Neuron (in vitro differentiated cells): Measurements from ENCODE around the gene CSTPP1.
"Not testable (repeated sequence)": the region's sequence is repeated elsewhere in the genome, so short reads cannot be mapped to it uniquely, and the experiment has no call there.

Experiments
- H2AFZ ChIP-seq: one replicate; pipeline ENCODE4 v1.6.1; 2013; ENCODE audit warnings: low read depth, mild to moderate bottlenecking, inconsistent platforms, low read length, moderate library complexity
- H3K27me3 ChIP-seq: one replicate; pipeline ENCODE4 v1.6.1; 2013; ENCODE audit warnings: low read length; ENCODE audit not compliant: insufficient read depth
- H3K36me3 ChIP-seq: one replicate; pipeline ENCODE4 v1.6.1; 2013; ENCODE audit warnings: low read length; ENCODE audit not compliant: insufficient read depth
- H3K4me1 ChIP-seq: one replicate; pipeline ENCODE4 v1.6.1; 2013; ENCODE audit warnings: low read length; ENCODE audit not compliant: insufficient read depth
- H3K4me3 ChIP-seq: 2 replicates; pipeline ENCODE4 v1.5.1; 2013; ENCODE audit warnings: mild to moderate bottlenecking, low read length, moderate library complexity
- H3K9me3 ChIP-seq: one replicate; pipeline ENCODE4 v1.6.1; 2013; ENCODE audit warnings: low read length

Gene CSTPP1

DNA sequence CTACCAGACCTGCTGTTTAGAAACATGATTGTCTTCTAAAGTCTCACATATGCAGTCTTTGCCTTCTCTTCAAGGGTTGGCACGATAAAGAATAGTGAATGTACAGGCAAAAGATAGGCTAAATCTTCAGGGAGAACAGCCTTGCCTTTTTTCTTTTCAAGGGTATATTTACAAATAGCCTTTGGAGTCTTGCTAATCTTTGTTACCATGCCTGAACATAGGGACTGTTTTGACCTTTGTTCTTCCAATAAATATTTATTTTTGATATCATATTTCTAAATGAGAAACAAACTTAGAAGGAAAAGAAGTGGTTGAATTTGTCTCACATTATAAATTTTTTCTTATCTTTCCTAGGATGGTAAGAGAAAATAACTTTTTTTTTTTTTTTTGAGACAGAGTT, 12.7 kb downstream of the CSTPP1 start:
- H3K36me3 ChIP-seq: peaks cover 8% of the 10 kb centered on the region
- H2AFZ ChIP-seq: no peak overlapping the region
- H3K9me3 ChIP-seq: no peaks in the 10 kb centered on the region
- H3K27me3 ChIP-seq: no peaks in the 10 kb centered on the region
- H3K4me3 ChIP-seq: no peak overlapping the region
- peaks cover 25% of the 10 kb centered on the region for H3K4me1 ChIP-seq

DNA sequence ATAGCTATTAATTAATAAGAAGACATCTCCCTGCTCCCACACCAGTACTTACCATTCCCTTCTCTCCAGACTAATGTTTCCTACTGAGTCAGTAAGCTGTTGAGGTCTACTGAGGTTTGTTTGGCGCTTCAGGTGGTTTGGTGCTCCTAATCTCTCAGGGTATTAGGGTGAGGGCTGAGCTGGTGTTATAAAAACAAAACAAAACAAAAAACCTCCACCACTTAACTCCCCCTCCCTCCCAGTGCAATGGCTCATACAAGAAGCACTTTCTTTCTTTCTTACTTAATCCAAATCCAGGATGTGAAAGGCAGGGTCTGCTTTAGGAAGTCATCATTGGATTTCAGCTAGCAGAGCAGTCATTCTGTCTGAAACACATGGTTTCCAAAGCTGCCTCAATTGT, 15.3 kb downstream of the CSTPP1 start:
- Histone ChIP-seq H3K4me3 (no peak overlapping the region), H3K36me3 (peaks cover 13% of the 10 kb centered on the region), H2AFZ (no peak overlapping the region), H3K27me3 (no peaks in the 10 kb centered on the region), H3K9me3 (no peaks in the 10 kb centered on the region), H3K4me1 (peaks cover 21% of the 10 kb centered on the region)

DNA sequence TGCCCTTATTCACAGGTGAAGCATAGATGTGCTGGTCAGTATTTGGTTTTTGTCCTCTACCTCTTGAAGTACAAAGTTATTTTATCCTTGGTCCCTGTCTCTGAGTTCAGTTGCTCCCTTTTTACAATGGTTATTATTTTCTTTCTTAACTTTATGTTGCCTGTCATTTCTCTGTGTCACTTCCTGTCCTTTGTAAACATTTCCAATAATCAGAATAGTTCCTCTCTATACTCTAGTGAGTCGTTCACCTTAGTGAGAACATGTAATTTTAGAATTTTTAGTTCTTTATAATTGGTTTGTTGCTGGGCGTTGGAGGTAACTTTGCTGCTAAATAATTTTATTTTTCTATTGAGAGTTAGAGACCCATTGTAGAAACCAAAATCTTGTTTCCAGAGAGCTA, 16.0 kb downstream of the CSTPP1 start:
- no peak overlapping the region for H3K4me3 ChIP-seq
- no peaks in the 10 kb centered on the region for H3K9me3 ChIP-seq
- H3K36me3 ChIP-seq: peaks cover 13% of the 10 kb centered on the region
- H2AFZ ChIP-seq: no peak overlapping the region
- H3K4me1 ChIP-seq: peaks cover 14% of the 10 kb centered on the region
- H3K27me3 ChIP-seq: no peaks in the 10 kb centered on the region

DNA sequence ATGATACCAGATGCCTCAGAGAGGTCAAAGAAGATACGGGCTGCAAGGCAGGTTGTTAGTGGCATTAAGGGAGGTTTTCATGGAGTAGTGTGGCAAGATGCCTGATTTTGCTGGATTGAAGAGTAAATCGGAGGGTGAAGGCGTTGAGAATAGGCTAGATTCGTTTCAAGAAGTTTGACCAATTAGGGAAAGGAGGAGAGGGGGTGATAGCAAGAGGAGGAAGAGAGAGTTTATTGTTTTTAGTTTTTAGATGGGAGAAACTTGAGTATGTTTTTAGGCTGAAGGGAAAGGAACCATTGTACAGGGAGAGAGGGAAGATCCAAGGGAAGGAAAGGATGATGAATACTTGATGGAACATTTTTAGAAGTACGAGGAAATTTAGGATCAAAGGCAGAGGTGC, 16.5 kb downstream of the CSTPP1 start:
- Histone ChIP-seq H3K36me3 (peaks cover 13% of the 10 kb centered on the region), H3K4me1 (peaks cover 9% of the 10 kb centered on the region), H3K9me3 (no peaks in the 10 kb centered on the region), H2AFZ (no peak overlapping the region), H3K4me3 (no peak overlapping the region), H3K27me3 (no peaks in the 10 kb centered on the region)

DNA sequence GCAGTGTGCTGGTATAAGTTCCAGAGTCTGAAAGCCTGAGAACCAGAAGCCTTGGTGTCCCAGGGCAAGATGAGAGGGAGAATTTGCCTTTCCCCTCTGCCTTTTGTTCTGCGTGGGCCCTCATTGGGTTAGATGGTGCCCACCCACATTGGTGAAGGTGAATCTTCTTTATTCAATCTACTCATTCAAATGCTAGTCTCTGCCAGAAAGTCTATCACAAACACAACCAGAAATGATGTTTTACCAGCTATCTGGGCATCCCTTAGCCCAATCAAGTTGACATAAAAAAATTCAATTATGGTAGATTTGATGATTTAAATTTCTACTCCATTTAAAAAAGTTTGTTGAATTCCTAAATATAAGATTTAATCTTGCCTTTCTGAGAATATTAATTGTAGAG, 22.2 kb downstream of the CSTPP1 start:
- H3K9me3 ChIP-seq: peaks cover 3% of the 10 kb centered on the region
- H3K4me1 ChIP-seq: no peaks in the 10 kb centered on the region
- no peaks in the 10 kb centered on the region for H3K27me3 ChIP-seq
- peaks cover 14% of the 10 kb centered on the region for H3K36me3 ChIP-seq
- H3K4me3 ChIP-seq: no peak overlapping the region
- no peak overlapping the region for H2AFZ ChIP-seq

DNA sequence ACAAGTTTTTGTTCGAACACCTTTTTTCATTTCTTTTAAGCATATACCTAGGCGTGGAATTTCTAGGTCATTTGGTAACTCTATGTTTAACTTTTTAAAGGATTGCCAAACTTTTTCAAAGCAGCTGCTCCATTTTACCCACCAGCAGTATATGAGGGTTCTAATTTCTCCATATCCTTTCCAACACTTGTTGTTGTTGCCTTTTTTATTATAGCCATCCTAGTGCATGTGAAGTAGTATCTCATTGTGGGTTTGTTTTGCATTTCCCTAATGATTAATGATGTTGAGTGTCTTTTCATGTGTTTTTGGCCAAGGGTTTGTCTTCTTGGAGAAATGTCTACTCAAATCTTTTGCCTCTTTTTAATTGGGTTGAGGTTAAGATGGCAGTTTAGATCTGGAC, 24.5 kb downstream of the CSTPP1 start:
- Histone ChIP-seq H3K4me1 (no peaks in the 10 kb centered on the region), H3K36me3 (peaks cover 8% of the 10 kb centered on the region), H3K4me3 (no peak overlapping the region)

DNA sequence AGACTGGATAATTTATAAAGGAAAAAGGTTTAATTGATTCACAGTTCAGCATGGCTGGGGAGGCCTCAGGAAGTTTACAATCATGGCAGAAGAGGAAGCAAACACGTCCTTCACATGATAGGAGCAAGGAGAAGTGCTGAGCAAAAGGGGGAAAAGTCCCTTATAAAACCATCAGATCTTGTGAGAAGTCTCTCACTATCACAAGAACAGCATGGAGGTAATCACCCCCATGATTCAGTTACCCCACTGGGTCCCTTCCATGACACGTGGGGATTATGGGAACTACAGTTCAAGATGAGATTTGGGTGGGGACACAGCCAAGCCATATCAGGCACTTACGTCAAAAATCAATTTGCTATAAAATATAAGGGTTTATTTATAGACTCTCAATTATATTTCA, 25.3 kb downstream of the CSTPP1 start:
- H3K27me3 ChIP-seq, H2AFZ ChIP-seq, H3K4me3 ChIP-seq, H3K36me3 ChIP-seq, H3K4me1 ChIP-seq, H3K9me3 ChIP-seq: not testable (repeated sequence)

More for the DNA sequence above, 24.5 kb downstream of the CSTPP1 start:
- Histone ChIP-seq H2AFZ (no peak overlapping the region), H3K9me3 (peaks cover 6% of the 10 kb centered on the region), H3K27me3 (no peaks in the 10 kb centered on the region)

DNA sequence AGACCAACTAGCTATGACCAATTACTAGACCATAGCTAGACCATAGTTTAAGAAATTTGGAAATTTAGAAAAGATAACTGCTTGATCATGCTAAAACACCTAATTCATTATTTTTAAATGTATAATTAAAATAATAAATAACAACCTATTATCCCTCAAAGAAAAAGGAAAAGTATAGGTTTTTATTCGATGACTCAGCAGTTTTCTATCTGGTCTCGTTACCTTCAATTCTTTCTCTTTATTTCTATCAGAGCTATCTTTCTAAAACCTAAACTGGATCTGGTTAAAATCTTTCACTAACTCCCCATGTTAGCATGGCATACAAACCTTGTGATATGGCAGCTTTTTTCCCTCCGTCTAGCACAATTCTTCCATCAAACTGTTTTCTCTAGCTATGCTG, 27.3 kb downstream of the CSTPP1 start:
- peaks cover 3% of the 10 kb centered on the region for H3K9me3 ChIP-seq
- H3K4me1 ChIP-seq: no peaks in the 10 kb centered on the region
- H3K36me3 ChIP-seq: peaks cover 4% of the 10 kb centered on the region
- no peak overlapping the region for H2AFZ ChIP-seq
- H3K4me3 ChIP-seq: no peak overlapping the region
- H3K27me3 ChIP-seq: no peaks in the 10 kb centered on the region

DNA sequence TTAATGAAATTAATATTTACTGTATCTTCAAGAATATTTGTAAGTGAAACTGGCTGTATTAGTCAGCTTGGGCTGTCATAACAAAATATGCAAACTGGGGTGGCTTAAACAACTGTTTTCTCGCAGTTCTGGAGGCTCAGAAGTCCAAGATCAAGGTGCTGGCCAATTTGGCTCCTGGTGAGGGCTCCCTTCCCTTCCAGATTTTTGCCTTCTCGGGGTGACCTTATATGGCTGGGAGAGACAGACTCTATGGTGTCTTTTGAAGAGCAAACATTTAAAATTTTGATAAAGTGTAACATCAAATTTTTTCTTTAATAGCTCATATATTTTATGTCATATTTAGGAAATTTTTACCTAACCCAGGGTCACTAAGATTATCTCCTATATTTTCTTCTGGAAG, 30.2 kb downstream of the CSTPP1 start:
- H3K36me3 ChIP-seq: no peaks in the 10 kb centered on the region
- H3K4me3 ChIP-seq: no peak overlapping the region
- no peaks in the 10 kb centered on the region for H3K4me1 ChIP-seq
- H3K9me3 ChIP-seq: peaks cover 3% of the 10 kb centered on the region
- H3K27me3 ChIP-seq: no peaks in the 10 kb centered on the region
- no peak overlapping the region for H2AFZ ChIP-seq

DNA sequence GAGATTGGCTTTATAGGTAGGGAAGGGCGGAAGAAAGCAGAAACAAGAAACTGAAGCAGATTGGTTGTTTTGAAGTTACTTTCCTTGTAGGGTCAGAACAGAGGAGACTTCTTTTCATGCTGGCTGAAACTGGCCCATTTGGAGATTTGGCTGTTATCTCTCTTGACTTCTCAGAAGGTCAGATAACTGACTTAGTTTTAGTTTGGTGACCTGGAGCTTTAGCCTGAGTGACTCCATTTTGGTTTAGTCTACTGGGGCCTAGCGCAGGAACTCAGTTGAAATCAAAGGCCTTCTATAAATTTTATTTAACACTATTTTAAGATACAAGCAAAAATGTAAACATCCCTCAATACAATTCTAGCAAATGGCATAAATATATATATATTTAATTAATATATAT, 31.4 kb downstream of the CSTPP1 start:
- Histone ChIP-seq H2AFZ (no peak overlapping the region), H3K27me3 (no peaks in the 10 kb centered on the region), H3K36me3 (no peaks in the 10 kb centered on the region), H3K9me3 (peaks cover 3% of the 10 kb centered on the region), H3K4me3 (no peak overlapping the region), H3K4me1 (no peaks in the 10 kb centered on the region)

DNA sequence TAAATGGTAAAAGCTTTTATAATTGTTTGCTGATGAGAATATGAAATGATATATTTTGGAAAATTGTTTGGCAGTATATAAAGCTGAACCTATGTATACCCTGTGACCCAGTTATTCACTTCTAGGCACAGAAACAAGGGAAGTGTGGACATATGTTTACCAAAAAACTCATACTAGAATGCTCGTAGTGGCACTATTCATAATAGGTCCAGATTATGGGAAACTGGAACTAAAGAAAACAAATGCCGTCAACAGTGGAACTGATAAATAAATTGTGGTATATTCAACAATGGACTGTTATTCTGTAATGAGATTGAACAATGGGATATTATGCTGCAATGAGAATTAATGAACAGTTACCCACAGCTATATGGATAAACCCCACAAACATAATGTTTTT, 32.8 kb downstream of the CSTPP1 start:
- H3K4me1 ChIP-seq: no peaks in the 10 kb centered on the region

DNA sequence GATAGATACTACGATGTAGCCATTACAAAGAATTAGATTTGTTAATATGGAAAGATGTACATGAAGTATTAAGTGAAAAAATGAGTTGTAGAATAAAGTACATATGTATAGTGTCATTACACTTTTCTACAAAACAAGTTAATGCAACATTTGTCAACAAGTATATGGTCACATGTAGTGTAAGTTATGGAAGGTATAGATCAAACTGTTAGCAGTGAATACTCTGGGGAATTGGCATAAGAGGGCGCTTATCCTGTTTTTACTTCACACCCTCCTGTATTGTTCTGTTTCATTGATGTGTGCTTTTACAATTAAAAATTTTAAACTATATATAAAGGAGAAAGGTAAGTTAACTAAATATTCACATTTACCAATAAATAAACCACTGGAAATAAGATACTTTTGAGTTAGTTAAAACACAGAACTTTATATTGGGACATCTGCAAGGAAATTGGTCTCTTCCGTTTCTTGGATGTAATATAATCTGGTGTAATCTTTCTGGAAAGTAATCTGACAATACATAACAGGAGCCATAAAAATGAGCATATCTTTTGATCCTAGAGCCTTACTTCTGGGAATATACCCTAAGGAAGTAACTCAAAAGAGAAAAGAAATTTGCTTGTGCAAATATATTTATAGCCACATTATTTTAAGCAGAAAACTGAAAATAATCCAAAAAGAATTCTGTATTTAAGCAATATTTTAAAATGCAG, 34.5 kb downstream of the CSTPP1 start:
- Histone ChIP-seq H3K4me3 (no peak overlapping the region), H3K4me1 (peaks cover 6% of the 10 kb centered on the region), H3K36me3 (peaks cover 3% of the 10 kb centered on the region), H2AFZ (no peak overlapping the region), H3K27me3 (no peaks in the 10 kb centered on the region), H3K9me3 (no peaks in the 10 kb centered on the region)

More for the DNA sequence above, 32.8 kb downstream of the CSTPP1 start:
- H3K27me3 ChIP-seq: no peaks in the 10 kb centered on the region
- H3K36me3 ChIP-seq: peaks cover 3% of the 10 kb centered on the region
- peaks cover 3% of the 10 kb centered on the region for H3K9me3 ChIP-seq
- H3K4me3 ChIP-seq: no peak overlapping the region
- no peak overlapping the region for H2AFZ ChIP-seq

DNA sequence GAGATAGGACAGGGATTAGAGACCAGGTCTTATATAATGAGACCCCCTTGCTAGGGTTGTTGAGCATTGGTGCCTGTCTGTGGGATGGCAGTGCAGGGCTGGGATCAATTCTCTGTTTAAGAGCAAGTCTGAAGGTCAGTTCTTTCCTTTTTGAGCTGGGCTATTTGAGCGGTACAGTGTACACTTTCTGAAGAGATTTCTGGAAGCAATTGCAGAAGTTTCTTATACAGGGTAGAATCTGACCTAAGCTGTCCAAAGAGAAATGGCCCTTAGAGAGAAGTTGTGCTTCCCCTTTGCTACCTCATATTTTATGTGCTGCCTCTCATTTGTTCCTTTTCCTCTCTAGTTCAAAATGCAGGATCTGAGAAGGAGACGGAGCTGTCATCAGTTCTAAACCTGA, 35.8 kb downstream of the CSTPP1 start:
- Histone ChIP-seq H3K27me3 (no peaks in the 10 kb centered on the region), H2AFZ (no peak overlapping the region), H3K9me3 (no peaks in the 10 kb centered on the region), H3K4me3 (no peak overlapping the region), H3K4me1 (peaks cover 15% of the 10 kb centered on the region), H3K36me3 (peaks cover 3% of the 10 kb centered on the region)

DNA sequence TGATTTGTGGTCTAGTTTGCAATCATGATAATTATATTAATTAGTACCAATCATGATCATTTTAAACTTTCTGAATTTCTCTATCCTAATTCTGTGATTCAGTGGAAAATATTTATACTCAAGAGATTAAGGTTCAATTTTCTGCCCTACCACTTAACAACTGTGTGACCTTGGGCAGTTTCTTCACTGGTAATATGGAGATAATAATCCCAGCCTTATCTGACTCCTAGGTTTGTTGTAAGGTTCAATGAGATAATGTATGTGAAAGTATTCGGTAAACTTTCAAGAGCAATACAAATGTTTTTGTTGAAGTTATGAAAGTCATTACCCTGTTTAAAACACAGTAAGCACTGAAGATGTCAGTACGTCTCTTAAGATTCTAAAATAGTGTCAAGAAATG, 36.3 kb downstream of the CSTPP1 start:
- H2AFZ ChIP-seq: no peak overlapping the region
- H3K36me3 ChIP-seq: peaks cover 3% of the 10 kb centered on the region
- H3K9me3 ChIP-seq: no peaks in the 10 kb centered on the region
- peaks cover 18% of the 10 kb centered on the region for H3K4me1 ChIP-seq
- no peaks in the 10 kb centered on the region for H3K27me3 ChIP-seq
- H3K4me3 ChIP-seq: no peak overlapping the region
